ENCODE results near the gene CTNNA1.

CTNNA1 gene

DNA sequence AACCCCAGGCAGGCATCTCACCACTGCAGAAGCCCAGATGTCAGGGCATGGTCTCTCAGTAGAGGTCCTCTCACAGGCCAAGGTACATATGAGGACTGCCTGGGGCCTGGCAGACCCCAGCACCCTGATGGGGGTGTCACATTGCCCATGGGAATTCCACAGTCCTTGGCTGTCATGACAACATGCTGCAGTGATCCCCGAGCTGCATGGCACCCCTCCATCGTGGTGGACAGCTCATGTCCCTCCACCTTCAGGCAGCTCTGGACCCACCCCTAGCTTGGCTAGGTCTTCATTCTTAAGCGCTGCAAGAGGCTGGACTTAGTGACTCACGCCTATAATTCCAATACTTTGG lies 196.0 kb downstream of the CTNNA1 start:
- DNase-seq: no peak

- DNase-seq: no peak
These were observed 196.8 kb downstream of the CTNNA1 start for GRCh38 chr5:138949988-138950387.

DNA sequence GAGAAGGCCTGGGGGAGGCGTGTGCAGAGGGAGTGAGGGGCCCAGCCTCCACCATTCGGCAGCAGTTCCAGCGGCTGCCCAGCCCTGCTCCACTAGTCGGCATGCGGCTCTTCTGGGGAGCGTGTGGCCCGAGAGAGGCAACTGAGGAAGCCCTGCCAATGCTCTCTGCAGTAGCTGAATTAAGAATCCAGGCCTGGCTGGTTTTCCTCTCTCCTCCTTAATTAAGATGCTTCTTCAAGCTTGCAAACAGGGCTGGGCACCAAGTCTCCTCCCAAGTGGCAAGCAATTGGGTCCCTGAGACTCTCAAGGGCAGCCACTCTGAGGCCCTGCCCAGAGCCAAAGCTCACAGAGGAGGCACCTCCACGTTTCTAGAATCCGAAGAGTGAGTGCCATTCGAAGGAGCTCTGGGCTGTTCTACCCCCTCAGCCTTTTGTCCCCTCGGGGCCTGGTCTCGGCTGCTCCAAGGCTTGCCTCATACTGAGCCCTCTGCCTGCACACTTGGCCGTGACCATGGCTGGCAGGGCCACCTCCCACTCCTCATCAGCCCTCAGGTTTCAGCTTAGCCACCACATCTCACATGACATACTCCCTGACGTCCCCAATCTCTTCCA lies 197.3 kb downstream of the CTNNA1 start:
- no peak for DNase-seq

DNA sequence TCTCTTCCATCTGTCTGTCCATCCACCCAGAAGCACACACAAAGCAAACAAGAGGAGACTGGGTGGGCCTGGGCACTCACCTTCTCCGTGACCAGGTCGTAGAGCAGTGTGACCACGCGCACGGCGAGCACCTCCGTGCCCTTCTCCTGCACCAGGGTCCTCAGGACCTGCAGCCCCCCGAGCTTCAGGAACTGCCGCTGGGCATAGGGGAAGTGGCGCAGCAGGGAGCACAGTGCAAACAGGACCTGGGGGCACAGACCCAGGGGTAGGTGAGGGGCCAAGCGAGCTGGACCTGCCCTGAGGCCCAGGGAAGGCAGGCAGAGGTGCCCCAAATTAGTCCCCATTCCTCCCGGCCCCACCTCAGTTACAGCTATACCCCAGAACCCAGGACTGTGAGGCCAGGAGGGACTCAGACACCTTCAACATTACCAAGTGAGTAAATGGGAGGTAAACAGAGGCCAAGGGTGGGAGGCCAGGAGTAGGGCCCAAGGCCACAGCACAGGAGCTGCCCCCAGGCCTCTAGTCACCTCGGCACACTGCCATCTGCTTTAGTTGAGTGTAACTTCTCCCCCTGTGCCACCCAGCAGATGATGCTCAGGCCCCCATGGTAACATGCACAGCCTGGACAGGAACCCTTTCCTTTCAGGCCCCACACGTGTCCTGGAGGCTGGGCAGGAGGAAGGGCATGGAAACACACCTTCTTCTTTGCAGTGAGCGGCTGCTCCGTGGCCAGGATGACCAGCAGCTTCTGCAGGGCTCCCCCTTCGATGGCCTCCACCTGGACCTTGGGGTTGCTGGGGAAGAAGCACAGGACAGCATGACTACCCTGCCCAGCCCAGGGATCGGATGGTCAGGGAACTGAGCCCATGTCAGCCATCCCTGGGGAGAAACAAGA lies 198.1 kb downstream of the CTNNA1 start:
- DNase-seq: no peak

- DNase-seq: no peak
These were observed 198.9 kb downstream of the CTNNA1 start for GRCh38 chr5:138951986-138952735.

- no peak for DNase-seq
These were observed 199.7 kb downstream of the CTNNA1 start for GRCh38 chr5:138952962-138953361.

DNA sequence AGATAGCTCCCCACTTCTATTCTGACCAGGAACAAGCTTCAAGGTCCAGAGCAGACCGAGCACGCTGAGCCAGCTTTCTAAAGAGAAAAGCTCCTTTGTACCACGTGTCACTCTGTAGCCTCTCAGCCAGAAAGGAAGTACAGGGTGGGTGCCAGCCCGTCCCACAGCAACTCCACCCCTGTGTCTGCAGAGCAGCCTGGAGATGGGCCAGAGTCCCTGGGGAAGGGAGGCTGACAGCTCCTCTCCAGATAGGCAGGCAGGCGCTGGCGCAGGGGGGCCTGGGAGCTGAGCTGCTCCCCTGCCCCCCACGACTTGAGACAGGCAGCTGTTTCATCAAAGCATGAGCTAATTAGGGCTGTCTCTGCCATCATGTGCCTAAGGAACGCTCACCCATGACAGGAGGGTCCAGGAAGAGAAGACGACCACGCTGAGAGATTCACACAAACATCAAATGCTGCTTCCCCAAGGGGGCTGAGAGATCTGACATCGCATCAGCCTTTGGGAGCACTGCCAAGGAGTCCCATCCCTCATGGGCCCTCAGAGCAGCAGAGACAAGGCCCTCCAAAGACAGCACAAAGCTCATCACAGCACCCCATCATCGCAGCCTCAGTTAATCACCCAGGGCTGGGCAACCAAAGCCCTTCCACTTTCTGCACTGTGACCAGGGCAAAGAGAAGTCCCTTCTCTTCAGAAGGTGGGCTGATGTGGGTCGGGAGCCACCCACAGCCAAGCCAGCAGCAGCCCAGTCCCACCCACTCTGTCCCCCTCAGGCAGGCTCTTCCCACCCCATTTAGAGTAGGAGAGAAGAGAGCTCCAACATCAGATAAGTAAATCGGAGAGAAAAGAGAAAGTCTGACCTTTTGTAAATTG lies 200.4 kb downstream of the CTNNA1 start:
- peak; percentile 54 for DNase-seq

- DNase-seq: no peak
These were observed 201.2 kb downstream of the CTNNA1 start for GRCh38 chr5:138954257-138955012.

DNA sequence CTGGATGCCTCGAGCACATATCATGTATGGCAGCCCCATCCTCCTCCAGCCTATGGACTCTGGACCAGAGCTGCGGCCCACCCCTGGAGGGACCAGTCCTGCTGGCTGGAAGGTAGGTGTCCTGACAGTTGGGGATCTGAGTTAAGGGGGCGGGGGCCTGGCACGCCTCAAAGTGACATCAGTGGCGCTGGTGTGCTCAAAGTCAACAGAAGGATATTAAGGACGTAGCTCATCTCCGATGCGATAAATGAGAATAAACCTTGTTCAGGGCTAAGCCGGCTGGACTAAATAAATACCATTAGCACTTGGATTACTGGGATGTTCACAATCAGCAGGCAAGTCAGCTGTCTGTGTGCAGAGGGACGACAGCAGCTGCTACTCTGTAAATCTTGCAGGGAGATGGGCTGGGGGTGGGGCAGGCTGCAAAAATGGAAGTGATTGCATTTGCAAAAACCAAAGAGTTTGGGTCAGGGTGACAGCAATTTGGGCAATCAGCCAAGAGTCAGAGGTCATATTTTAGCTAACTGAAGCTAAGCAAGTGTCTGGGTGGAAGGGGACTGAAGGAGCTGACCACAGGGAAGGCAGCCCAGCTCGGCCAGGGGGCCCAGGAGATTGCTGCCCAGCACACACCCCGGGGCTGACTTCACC lies 201.9 kb downstream of the CTNNA1 start:
- DNase-seq: peak; percentile 60

DNA sequence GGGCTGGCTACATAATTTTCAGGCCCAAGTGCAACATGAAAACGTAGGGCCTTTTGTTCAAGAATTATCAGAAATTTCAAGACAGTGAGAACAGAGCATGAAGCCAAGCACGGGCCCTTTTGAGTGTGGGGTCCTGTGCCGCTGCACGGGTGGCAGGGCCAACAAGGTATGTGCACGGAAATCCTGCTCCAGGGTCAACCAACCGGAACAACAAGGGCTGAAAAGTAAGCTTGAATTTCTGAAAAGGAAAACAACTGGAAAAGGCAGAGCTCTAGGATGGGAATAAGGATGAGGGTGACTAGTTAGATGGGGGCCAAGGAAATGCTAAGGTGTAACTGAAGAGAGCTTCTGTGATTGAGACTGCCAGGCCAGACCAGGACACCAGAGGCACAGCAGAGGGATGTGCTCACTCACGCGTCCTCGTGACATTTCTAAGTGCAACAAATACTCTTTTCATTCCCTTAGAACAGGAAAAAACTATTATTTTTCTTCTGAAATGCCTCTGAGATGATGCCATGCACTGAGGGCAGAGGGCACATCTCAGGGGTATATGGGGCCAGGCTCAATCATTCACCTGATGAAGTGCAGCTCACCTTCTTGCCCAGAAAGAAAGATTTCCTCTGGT lies 202.6 kb downstream of the CTNNA1 start:
- no peak for DNase-seq

GRCh38 chr5:138956801-138957200 lies 203.6 kb downstream of the CTNNA1 start:
- no peak for DNase-seq

GRCh38 chr5:138960145-138960692 lies 207.0 kb downstream of the CTNNA1 start:
- DNase-seq: no peak

GRCh38 chr5:138961221-138961620 lies 208.0 kb downstream of the CTNNA1 start:
- no peak for DNase-seq

- no peak for DNase-seq
These were observed 208.5 kb downstream of the CTNNA1 start for GRCh38 chr5:138961729-138962128.

DNA sequence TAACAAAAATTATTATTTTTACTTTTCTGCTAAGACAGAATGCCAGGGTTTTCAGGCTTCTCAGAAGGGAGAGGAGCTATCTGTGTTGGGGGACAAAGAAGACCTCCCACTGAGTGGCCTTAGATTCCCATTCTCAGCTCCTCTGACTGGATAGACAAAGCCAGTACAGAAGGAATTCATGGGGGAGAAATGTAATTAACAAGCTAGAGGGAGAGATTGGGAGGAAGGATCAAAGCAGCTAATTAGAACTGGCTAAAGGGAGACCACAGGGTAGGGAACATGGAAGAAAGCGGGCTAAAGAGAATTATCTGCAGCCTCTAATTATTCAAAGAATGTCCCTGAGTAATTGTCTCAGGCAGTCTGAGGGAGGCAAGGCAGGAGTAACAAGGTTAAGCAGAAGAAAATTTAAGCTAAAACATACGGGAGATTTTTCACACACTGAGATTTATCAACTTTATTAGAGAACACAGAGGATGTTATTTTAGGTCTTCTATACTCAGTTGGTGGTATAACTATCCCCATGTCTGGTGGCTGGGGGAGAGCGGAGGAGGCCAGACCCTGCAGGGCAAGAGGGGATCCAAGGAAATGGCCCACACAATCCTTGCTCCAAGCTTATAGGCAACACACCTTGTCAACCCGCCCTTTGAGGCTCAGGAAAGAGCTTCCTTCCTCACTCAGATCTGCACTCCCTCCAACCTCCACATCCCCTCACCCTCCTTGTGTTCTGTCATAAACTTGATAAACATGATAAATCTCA lies 209.6 kb downstream of the CTNNA1 start:
- DNase-seq: no peak

DNA sequence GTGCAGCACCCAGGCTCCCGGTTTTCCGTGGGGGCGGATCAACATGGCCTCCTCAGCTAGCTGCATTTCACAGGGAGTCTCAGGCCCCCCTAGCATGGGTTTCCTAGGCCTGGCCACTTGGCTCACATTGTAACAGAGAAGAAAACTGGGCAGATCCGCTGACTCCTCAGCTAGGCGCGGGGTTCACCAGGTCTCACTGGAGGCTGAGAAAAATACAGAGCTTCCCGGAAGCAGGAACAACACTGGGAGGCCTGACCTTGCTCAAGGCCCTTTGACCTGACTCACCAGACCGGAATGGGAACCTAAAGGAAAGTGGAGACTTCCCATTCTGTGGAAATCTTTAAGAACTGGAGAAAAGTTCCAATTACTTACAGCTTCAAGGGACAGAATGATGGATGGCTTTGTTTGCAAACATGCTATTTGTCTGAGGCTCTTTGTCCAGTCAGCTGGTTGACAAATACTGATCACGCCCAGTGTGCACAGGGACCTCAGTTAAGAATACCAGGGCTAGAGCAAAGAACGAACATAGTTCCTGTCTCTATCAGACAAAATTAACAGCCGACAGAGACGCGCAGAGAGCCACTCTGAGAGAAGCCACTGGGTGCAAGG lies 210.6 kb downstream of the CTNNA1 start:
- no peak for DNase-seq

- peak; percentile 65 for DNase-seq
These were observed 211.5 kb downstream of the CTNNA1 start for GRCh38 chr5:138964647-138965201.

DNA sequence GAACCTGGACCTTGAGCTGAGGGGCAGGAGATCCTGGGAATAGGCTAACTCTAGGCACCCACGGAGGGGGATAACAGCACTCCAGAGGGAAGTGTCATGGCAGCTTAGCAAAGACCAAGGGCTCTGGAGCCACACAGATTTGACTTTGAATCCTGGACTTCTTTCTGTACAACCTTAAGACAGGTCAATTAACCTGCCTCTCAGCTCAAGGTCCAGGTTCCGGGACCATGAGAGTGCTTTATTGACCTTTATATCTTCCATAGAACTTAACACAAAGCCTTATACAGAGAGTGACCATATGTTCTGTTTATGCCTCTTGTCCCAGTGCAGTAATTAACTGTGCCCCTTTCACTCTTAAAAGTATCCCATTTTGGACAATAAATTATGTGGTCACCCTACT lies 212.4 kb downstream of the CTNNA1 start:
- DNase-seq: no peak
